Keratinocyte (primary cell): ENCODE measurements around the gene TCP11. TPM values are rescaled to one million over a fixed set of nuclear protein-coding genes. Genes with fewer than 3 reads are reported as not detected.

ENCODE experiments used
- DNase-seq: peaks from one replicate; pipeline ENCODE4 v3.0.0-alpha.2; 2011; ENCODE audit warnings: low read depth, missing footprints, low spot score
- FAIRE-seq: peaks from 2 replicates; lab custom pipeline; 2011; peaks lifted over from hg19 to GRCh38; lab: Jason Lieb, UNC
- H2AFZ ChIP-seq: 2 replicates; pipeline ENCODE4 v1.6.0; 2012; ENCODE audit warnings: low read length, control low read depth, inconsistent platforms; ENCODE audit not compliant: control insufficient read depth
- H3K27ac ChIP-seq: 2 replicates; pipeline ENCODE4 v1.5.1; 2011; ENCODE audit warnings: low read length; ENCODE audit not compliant: control insufficient read depth, insufficient read depth
- H3K27me3 ChIP-seq: 3 replicates; pipeline ENCODE4 v1.6.0; 2011; ENCODE audit warnings: low read length; ENCODE audit not compliant: control insufficient read depth, insufficient read depth; ENCODE audit errors: extremely low read depth
- H3K36me3 ChIP-seq, 2 experiments: 2 replicates in 1 of 2; 3 replicates in 1 of 2; pipeline ENCODE4 v1.5.1; 2011; ENCODE audit warnings: low read length in 2 of 2, mild to moderate bottlenecking in 1 of 2; ENCODE audit not compliant: control insufficient read depth in 2 of 2, insufficient read depth in 2 of 2; ENCODE audit errors: extremely low read depth in 1 of 2
- H3K4me1 ChIP-seq: 3 replicates; pipeline ENCODE4 v1.5.1; 2011; ENCODE audit warnings: low read length; ENCODE audit not compliant: control insufficient read depth, insufficient read depth; ENCODE audit errors: extremely low read depth
- H3K4me2 ChIP-seq: 3 replicates; pipeline ENCODE4 v1.6.0; 2011; ENCODE audit warnings: low read depth, low read length; ENCODE audit not compliant: control insufficient read depth, insufficient read depth; ENCODE audit errors: extremely low read depth
- H3K4me3 ChIP-seq, 3 experiments: fragments of 200-600 bp in 1 of 3; sonication (generic) in 1 of 3; 2 replicates in 2 of 3; 3 replicates in 1 of 3; pipeline ENCODE4 v1.5.1; 2011 to 2016; ENCODE audit warnings: low read length in 3 of 3, mild to moderate bottlenecking in 3 of 3, control low read depth in 2 of 3, inconsistent platforms in 1 of 3, low read depth in 1 of 3, mixed read lengths in 1 of 3, mixed run types in 1 of 3, moderate library complexity in 1 of 3; ENCODE audit not compliant: control insufficient read depth in 2 of 3, insufficient read depth in 2 of 3; ENCODE audit errors: extremely low read depth in 1 of 3
- H3K79me2 ChIP-seq: 2 replicates; pipeline ENCODE4 v1.6.0; 2012; ENCODE audit warnings: low read length; ENCODE audit not compliant: control insufficient read depth, insufficient read depth
- H3K9ac ChIP-seq: 3 replicates; pipeline ENCODE4 v1.6.0; 2011; ENCODE audit warnings: low read length; ENCODE audit not compliant: control insufficient read depth, insufficient read depth; ENCODE audit errors: extremely low read depth
- H3K9me1 ChIP-seq: 3 replicates; pipeline ENCODE4 v1.6.0; 2011; ENCODE audit warnings: low read length; ENCODE audit not compliant: control insufficient read depth, insufficient read depth; ENCODE audit errors: extremely low read depth
- H3K9me3 ChIP-seq: 2 replicates; pipeline ENCODE4 v1.5.1; 2012; ENCODE audit warnings: low read depth, low read length; ENCODE audit not compliant: control insufficient read depth
- H4K20me1 ChIP-seq: 3 replicates; pipeline ENCODE4 v1.6.0; 2011; ENCODE audit warnings: low read length; ENCODE audit not compliant: control insufficient read depth, insufficient read depth; ENCODE audit errors: extremely low read depth
- EZH2 ChIP-seq: IDR thresholded peaks from one replicate; pipeline ENCODE4 v1.6.1; 2012; ENCODE audit warnings: inconsistent platforms, mild to moderate bottlenecking, low read length, moderate library complexity
- dilution Hi-C: fragments of 300-500 bp; cut with MboI; formaldehyde crosslinking; loops from one replicate; pipeline ENCODE4 v1.7.0; 2020; ENCODE audit warnings: low sequenced_read_pairs; ENCODE audit not compliant: extremely low pct_ligation_motif_present
- polyA plus RNA-seq, 5 experiments: library from polyadenylated mRNA; depleted of rRNA in 3 of 5; stranded (reverse) in 3 of 5; stranded (forward) in 1 of 5; unstranded in 1 of 5; fragments of >200 nt; gene quantifications; 1 replicate in 1 of 5; 2 replicates in 3 of 5; 3 replicates in 1 of 5; pipeline versions ENCODE4 v1.2.1 to v1.2.3, GENCODE V29; 2011 to 2012; ENCODE audit warnings: missing spikeins in 2 of 5, low read depth in 1 of 5, low replicate concordance in 1 of 5
- TF ChIP-seq, protein P1 (sequence below), 3 experiments: IDR thresholded peaks in 1 of 3; conservative IDR thresholded peaks in 1 of 3; optimal IDR thresholded peaks in 1 of 3; 2 replicates in 2 of 3; 3 replicates in 1 of 3; pipeline versions ENCODE3 to v1.5.1; 2011; ENCODE audit warnings: low read length in 3 of 3, mild to moderate bottlenecking in 3 of 3, moderate library complexity in 2 of 3, control low read depth in 1 of 3, inconsistent platforms in 1 of 3; ENCODE audit not compliant: insufficient read depth in 2 of 3; ENCODE audit errors: extremely low read depth in 1 of 3

TCP11 gene
- polyA plus RNA-seq, 1 donor (not counting 4 experiments of a cell fraction or from before 2014, with no cell fraction given) = not detected

DNA sequence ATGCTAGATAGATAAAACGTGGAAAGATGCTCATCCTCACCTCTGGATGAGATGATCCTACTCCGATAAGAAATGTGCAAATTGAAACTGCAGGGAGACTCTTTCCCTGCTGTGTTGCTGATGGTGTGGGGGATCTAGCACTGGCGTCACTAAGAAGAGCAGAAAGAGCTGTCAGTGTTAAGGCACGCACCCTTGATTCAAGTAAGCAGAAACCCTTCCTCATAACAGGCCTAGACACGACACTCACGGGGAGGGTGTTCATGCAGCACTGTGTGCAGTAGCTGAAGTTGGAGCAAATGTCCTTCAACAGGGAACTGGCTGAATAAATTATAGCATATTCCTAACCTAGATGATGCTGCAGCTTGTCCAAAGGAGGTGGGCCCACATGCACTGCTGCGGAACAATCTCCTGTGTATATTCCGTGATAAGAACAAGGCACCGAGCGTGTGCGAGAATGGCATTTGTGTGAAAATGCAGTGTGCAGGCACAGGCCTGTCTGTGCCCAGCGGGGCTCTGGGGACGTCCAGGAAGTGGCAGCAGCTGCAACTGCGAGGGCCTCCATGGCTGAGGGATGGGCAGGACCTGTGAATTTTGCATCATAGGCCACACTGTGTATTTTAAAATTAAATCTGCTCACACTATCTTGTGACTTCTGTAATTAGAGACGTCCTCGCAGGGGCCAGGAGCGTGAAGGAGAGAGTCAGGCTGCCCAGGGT is 64.0 kb downstream of the TCP11 start:
- H4K20me1 ChIP-seq = no peaks in the 10 kb centered on the region
- no peak overlapping the region for H3K4me3 ChIP-seq
- H3K36me3 ChIP-seq = peaks cover 4% of the 10 kb centered on the region in 2 experiments
- no peaks in the 10 kb centered on the region for H3K79me2 ChIP-seq
- H3K9me1 ChIP-seq = peaks cover 2% of the 10 kb centered on the region
- peak overlapping the region; percentile 35 for H3K27ac ChIP-seq
- H3K9ac ChIP-seq = peak overlapping the region; percentile 13
- H3K4me1 ChIP-seq = peaks cover 49% of the 10 kb centered on the region
- DNase-seq (peak; percentile 41), FAIRE-seq (peak; percentile 99)
- H3K9me3 ChIP-seq = no peaks in the 10 kb centered on the region
- H3K4me2 ChIP-seq = peak overlapping the region; percentile 63
- TF ChIP-seq, protein P1, sequence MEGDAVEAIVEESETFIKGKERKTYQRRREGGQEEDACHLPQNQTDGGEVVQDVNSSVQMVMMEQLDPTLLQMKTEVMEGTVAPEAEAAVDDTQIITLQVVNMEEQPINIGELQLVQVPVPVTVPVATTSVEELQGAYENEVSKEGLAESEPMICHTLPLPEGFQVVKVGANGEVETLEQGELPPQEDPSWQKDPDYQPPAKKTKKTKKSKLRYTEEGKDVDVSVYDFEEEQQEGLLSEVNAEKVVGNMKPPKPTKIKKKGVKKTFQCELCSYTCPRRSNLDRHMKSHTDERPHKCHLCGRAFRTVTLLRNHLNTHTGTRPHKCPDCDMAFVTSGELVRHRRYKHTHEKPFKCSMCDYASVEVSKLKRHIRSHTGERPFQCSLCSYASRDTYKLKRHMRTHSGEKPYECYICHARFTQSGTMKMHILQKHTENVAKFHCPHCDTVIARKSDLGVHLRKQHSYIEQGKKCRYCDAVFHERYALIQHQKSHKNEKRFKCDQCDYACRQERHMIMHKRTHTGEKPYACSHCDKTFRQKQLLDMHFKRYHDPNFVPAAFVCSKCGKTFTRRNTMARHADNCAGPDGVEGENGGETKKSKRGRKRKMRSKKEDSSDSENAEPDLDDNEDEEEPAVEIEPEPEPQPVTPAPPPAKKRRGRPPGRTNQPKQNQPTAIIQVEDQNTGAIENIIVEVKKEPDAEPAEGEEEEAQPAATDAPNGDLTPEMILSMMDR (optimal IDR thresholded peaks at IDR 0.05 in 1 of 3, IDR thresholded peaks at IDR 0.05 in 1 of 3, conservative IDR thresholded peaks at IDR 0.05 in 1 of 3; ENCODE audit: extremely low read depth in 1 of 3, insufficient read depth in 2 of 3, low read length in 3 of 3) = no peak
- TF ChIP-seq EZH2 = no peak
- dilution Hi-C loops = no loop called here
- no peaks in the 10 kb centered on the region for H3K27me3 ChIP-seq
- H2AFZ ChIP-seq = no peak overlapping the region

DNA sequence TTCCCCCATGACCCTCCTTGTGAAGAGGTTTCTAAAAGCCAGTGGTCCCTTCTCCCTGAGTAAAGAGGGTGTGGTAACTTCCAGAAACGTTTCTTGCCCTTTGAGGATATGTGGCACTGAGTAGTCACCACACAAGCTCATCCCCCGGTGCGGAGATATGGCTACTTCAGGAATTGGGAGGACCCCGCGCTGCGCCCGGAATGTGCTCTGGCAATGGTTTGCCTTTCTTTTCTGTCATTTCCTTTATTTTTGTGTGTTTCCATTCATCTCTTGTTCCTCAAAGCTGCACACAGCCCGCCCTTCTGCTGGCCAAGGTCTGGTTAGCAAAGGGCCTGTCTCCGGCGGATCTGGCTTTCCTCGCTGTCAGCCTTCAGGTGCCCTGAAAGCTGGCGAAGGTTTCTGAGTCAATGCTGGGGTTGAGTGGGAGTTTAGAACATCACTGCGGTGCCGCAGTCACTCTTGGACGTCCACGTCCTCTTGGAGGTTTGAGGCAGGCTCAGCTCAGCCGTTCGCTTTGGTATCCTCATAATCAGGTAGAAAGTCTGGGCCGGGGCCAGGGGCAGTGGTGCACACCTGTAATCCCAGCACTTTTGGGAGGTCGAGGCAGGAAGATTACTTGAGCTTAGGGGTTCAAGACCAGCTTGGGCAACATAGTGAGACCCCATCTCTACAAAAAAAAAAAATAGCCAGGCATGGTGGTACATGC is 67.2 kb downstream of the TCP11 start:
- FAIRE-seq = no peak
- H4K20me1 ChIP-seq = no peaks in the 10 kb centered on the region
- no peak overlapping the region for H3K4me3 ChIP-seq
- no peaks in the 10 kb centered on the region for H3K9me3 ChIP-seq
- no peaks in the 10 kb centered on the region for H3K27me3 ChIP-seq
- H3K79me2 ChIP-seq = no peaks in the 10 kb centered on the region
- no peak overlapping the region for H3K4me2 ChIP-seq
- H3K9me1 ChIP-seq = no peaks in the 10 kb centered on the region
- TF ChIP-seq, protein P1 (optimal IDR thresholded peaks at IDR 0.05 in 1 of 3, IDR thresholded peaks at IDR 0.05 in 1 of 3, conservative IDR thresholded peaks at IDR 0.05 in 1 of 3; ENCODE audit: extremely low read depth in 1 of 3, insufficient read depth in 2 of 3, low read length in 3 of 3) = no peak
- TF ChIP-seq EZH2 = no peak
- DNase-seq = no peak
- peaks cover 21% of the 10 kb centered on the region for H3K4me1 ChIP-seq
- no peak overlapping the region for H3K27ac ChIP-seq
- H2AFZ ChIP-seq = no peak overlapping the region
- H3K36me3 ChIP-seq = peaks cover 5 to 6% of the 10 kb centered on the region in 2 experiments
- H3K9ac ChIP-seq = no peak overlapping the region
- dilution Hi-C loops = no loop called here
